ENCODE results near the gene ANK2. TPM values are rescaled to one million over a fixed set of nuclear protein-coding genes. Genes with fewer than 3 reads are reported as not detected.

Gene ANK2
- total and polyA plus RNA-seq, 5 donors from 2014 or later = not detected

- no peak overlapping the region for H3K27ac ChIP-seq (ENCODE audit: insufficient read depth, low read length, poor library complexity, severe bottlenecking)
- H3K27ac Mint-ChIP-seq = no peak overlapping the region
- no peaks in the 10 kb centered on the region for H3K9me3 ChIP-seq (ENCODE audit: control insufficient read depth in 2 of 2, low read length in 2 of 2)
- ATAC-seq (ENCODE audit: low read depth in 2 of 2) = no peak
- no peaks in the 10 kb centered on the region for H3K4me1 ChIP-seq (ENCODE audit: control insufficient read depth, insufficient read depth, low read length, poor library complexity, severe bottlenecking)
- no peaks in the 10 kb centered on the region for H3K36me3 ChIP-seq (ENCODE audit: control insufficient read depth, insufficient read depth, low read length)
- peaks cover 0 to 1% (median 0%) of the 10 kb centered on the region in 7 donors for H3K9me3 Mint-ChIP-seq
- DNase-seq = no peak
- H3K4me3 ChIP-seq (ENCODE audit: low read depth, low read length) = no peak overlapping the region
- H3K36me3 Mint-ChIP-seq = no peaks in the 10 kb centered on the region
- H3K27me3 Mint-ChIP-seq = no peaks in the 10 kb centered on the region
- H3K4me3 Mint-ChIP-seq = no peak overlapping the region
- H3K27me3 ChIP-seq (ENCODE audit: control insufficient read depth, insufficient read depth, low read length) = no peaks in the 10 kb centered on the region
- H3K4me1 Mint-ChIP-seq = no peaks in the 10 kb centered on the region
Observed at GRCh38 chr4:113012122-113012725, 37.2 kb upstream of the ANK2 start.

GRCh38 chr4:113012786-113013185 lies 36.7 kb upstream of the ANK2 start:
- no peaks in the 10 kb centered on the region for H3K4me1 Mint-ChIP-seq
- no peak overlapping the region for H3K4me3 Mint-ChIP-seq
- H3K36me3 ChIP-seq (ENCODE audit: control insufficient read depth, insufficient read depth, low read length) = no peaks in the 10 kb centered on the region
- H3K27me3 Mint-ChIP-seq = no peaks in the 10 kb centered on the region
- no peaks in the 10 kb centered on the region for H3K36me3 Mint-ChIP-seq
- no peak overlapping the region for H3K27ac ChIP-seq (ENCODE audit: insufficient read depth, low read length, poor library complexity, severe bottlenecking)
- DNase-seq (no peak), ATAC-seq (ENCODE audit: low read depth in 2 of 2) (no peak)
- no peaks in the 10 kb centered on the region for H3K4me1 ChIP-seq (ENCODE audit: control insufficient read depth, insufficient read depth, low read length, poor library complexity, severe bottlenecking)
- H3K9me3 ChIP-seq (ENCODE audit: control insufficient read depth in 2 of 2, low read length in 2 of 2) = no peaks in the 10 kb centered on the region
- H3K27ac Mint-ChIP-seq = no peak overlapping the region
- no peak overlapping the region for H3K4me3 ChIP-seq (ENCODE audit: low read depth, low read length)
- no peaks in the 10 kb centered on the region for H3K27me3 ChIP-seq (ENCODE audit: control insufficient read depth, insufficient read depth, low read length)
- H3K9me3 Mint-ChIP-seq = peaks cover 0 to 1% (median 0%) of the 10 kb centered on the region in 7 donors

GRCh38 chr4:113013751-113014150 lies 35.7 kb upstream of the ANK2 start:
- no peaks in the 10 kb centered on the region for H3K36me3 ChIP-seq (ENCODE audit: control insufficient read depth, insufficient read depth, low read length)
- H3K27me3 Mint-ChIP-seq = no peaks in the 10 kb centered on the region
- H3K27me3 ChIP-seq (ENCODE audit: control insufficient read depth, insufficient read depth, low read length) = no peaks in the 10 kb centered on the region
- no peaks in the 10 kb centered on the region for H3K4me1 ChIP-seq (ENCODE audit: control insufficient read depth, insufficient read depth, low read length, poor library complexity, severe bottlenecking)
- H3K9me3 Mint-ChIP-seq = peaks cover 0 to 2% (median 0%) of the 10 kb centered on the region in 7 donors
- no peaks in the 10 kb centered on the region for H3K36me3 Mint-ChIP-seq
- H3K4me3 ChIP-seq (ENCODE audit: low read depth, low read length) = no peak overlapping the region
- no peak for ATAC-seq (ENCODE audit: low read depth in 2 of 2)
- H3K27ac ChIP-seq (ENCODE audit: insufficient read depth, low read length, poor library complexity, severe bottlenecking) = no peak overlapping the region
- no peak overlapping the region for H3K4me3 Mint-ChIP-seq
- no peaks in the 10 kb centered on the region for H3K9me3 ChIP-seq (ENCODE audit: control insufficient read depth in 2 of 2, low read length in 2 of 2)
- H3K4me1 Mint-ChIP-seq = no peaks in the 10 kb centered on the region
- H3K27ac Mint-ChIP-seq = no peak overlapping the region
- DNase-seq = no peak

DNA sequence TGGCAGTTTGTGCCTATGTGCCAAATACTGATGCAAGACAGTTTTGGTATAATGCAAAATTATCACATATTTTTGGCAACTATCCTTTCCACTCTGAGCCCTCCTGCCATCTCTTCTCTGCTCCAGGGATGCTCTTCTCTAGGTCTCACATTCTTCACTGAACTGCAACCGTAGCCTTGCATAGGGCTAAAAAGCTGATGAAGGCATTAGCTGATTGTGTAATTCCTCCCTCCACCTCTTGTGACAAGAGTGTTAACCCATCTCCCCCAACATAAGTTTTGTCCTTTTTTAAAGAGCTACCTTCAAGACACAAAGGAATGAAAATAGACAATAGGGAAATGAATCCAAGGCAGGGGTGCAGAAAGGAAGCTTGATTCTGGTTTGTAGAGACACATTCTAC lies 33.1 kb upstream of the ANK2 start:
- H3K27ac Mint-ChIP-seq = no peak overlapping the region
- Histone ChIP-seq H3K4me1 (ENCODE audit: control insufficient read depth, insufficient read depth, low read length, poor library complexity, severe bottlenecking) (no peaks in the 10 kb centered on the region), H3K36me3 (ENCODE audit: control insufficient read depth, insufficient read depth, low read length) (no peaks in the 10 kb centered on the region), H3K4me3 (ENCODE audit: low read depth, low read length) (no peak overlapping the region), H3K27me3 (ENCODE audit: control insufficient read depth, insufficient read depth, low read length) (no peaks in the 10 kb centered on the region), H3K9me3 (ENCODE audit: control insufficient read depth in 2 of 2, low read length in 2 of 2) (no peaks in the 10 kb centered on the region), H3K27ac (ENCODE audit: insufficient read depth, low read length, poor library complexity, severe bottlenecking) (no peak overlapping the region)
- ATAC-seq (ENCODE audit: low read depth in 2 of 2) = no peak
- no peak overlapping the region for H3K4me3 Mint-ChIP-seq
- H3K4me1 Mint-ChIP-seq = no peaks in the 10 kb centered on the region
- no peaks in the 10 kb centered on the region for H3K36me3 Mint-ChIP-seq
- H3K9me3 Mint-ChIP-seq = peaks cover 0 to 3% (median 0%) of the 10 kb centered on the region in 7 donors
- no peak for DNase-seq
- H3K27me3 Mint-ChIP-seq = no peaks in the 10 kb centered on the region

DNA sequence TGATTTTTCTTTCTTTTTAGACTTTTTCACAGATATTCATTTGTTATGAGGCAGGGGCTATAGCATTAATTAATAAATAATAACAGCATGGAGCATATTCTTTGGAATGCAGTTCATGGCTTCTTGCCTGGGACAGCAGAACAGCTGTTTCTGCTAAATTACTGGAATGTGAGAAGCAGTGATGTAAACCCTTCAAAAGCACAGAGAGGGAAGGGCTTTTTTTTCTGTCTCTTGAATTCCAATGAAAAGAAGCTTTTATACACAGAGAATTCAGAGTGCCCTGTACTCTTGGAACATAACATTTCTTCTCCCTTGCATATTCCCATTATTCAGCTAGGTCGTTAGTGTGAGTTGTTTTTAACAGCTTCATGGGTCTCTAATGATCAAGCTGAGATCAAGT lies 28.5 kb upstream of the ANK2 start:
- Mint-ChIP-seq H3K4me1 (no peaks in the 10 kb centered on the region), H3K4me3 (no peak overlapping the region), H3K27ac (no peak overlapping the region), H3K27me3 (no peaks in the 10 kb centered on the region), H3K36me3 (no peaks in the 10 kb centered on the region), H3K9me3 (peaks cover 0 to 3% (median 0%) of the 10 kb centered on the region in 7 donors)
- no peaks in the 10 kb centered on the region for H3K4me1 ChIP-seq (ENCODE audit: control insufficient read depth, insufficient read depth, low read length, poor library complexity, severe bottlenecking)
- H3K36me3 ChIP-seq (ENCODE audit: control insufficient read depth, insufficient read depth, low read length) = no peaks in the 10 kb centered on the region
- H3K9me3 ChIP-seq (ENCODE audit: control insufficient read depth in 2 of 2, low read length in 2 of 2) = no peaks in the 10 kb centered on the region
- H3K4me3 ChIP-seq (ENCODE audit: low read depth, low read length) = no peak overlapping the region
- no peak for DNase-seq
- ATAC-seq (ENCODE audit: low read depth in 2 of 2) = no peak
- H3K27ac ChIP-seq (ENCODE audit: insufficient read depth, low read length, poor library complexity, severe bottlenecking) = no peak overlapping the region
- H3K27me3 ChIP-seq (ENCODE audit: control insufficient read depth, insufficient read depth, low read length) = no peaks in the 10 kb centered on the region

GRCh38 chr4:113024388-113024787 lies 25.1 kb upstream of the ANK2 start:
- H3K36me3 Mint-ChIP-seq = no peaks in the 10 kb centered on the region
- Histone ChIP-seq H3K9me3 (ENCODE audit: control insufficient read depth in 2 of 2, low read length in 2 of 2) (no peaks in the 10 kb centered on the region), H3K27ac (ENCODE audit: insufficient read depth, low read length, poor library complexity, severe bottlenecking) (no peak overlapping the region), H3K27me3 (ENCODE audit: control insufficient read depth, insufficient read depth, low read length) (no peaks in the 10 kb centered on the region), H3K4me1 (ENCODE audit: control insufficient read depth, insufficient read depth, low read length, poor library complexity, severe bottlenecking) (no peaks in the 10 kb centered on the region), H3K4me3 (ENCODE audit: low read depth, low read length) (no peak overlapping the region), H3K36me3 (ENCODE audit: control insufficient read depth, insufficient read depth, low read length) (no peaks in the 10 kb centered on the region)
- H3K27me3 Mint-ChIP-seq = no peaks in the 10 kb centered on the region
- no peaks in the 10 kb centered on the region for H3K4me1 Mint-ChIP-seq
- H3K27ac Mint-ChIP-seq = no peak overlapping the region
- peaks cover 0 to 2% (median 0%) of the 10 kb centered on the region in 7 donors for H3K9me3 Mint-ChIP-seq
- no peak for ATAC-seq (ENCODE audit: low read depth in 2 of 2)
- no peak overlapping the region for H3K4me3 Mint-ChIP-seq
- no peak for DNase-seq

DNA sequence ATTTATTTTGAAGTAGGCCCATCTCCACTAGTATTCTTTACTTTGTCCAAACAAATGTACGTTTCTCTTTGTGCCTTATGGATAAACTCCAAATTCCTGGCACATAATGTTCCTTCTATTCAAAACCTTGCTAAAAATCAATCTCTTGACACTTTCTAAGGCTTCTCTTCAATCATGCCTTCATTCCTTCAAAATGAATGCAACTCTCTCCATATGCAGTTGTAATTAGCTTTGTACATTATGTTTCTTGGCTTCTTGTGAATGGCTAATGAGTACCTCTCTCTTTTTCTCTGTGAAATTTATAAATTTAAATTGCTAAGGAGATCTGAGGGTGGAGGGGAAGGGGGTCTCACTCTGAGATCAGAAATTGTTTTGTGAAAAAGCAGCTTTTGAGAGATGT lies 24.0 kb upstream of the ANK2 start:
- H3K9me3 Mint-ChIP-seq = peaks cover 0 to 2% (median 0%) of the 10 kb centered on the region in 7 donors
- peaks cover under 1% of the 10 kb centered on the region for H3K27me3 Mint-ChIP-seq
- no peak overlapping the region for H3K27ac ChIP-seq (ENCODE audit: insufficient read depth, low read length, poor library complexity, severe bottlenecking)
- H3K27ac Mint-ChIP-seq = no peak overlapping the region
- no peaks in the 10 kb centered on the region for H3K9me3 ChIP-seq (ENCODE audit: control insufficient read depth in 2 of 2, low read length in 2 of 2)
- no peak for ATAC-seq (ENCODE audit: low read depth in 2 of 2)
- H3K4me1 Mint-ChIP-seq = no peaks in the 10 kb centered on the region
- no peak for DNase-seq
- no peaks in the 10 kb centered on the region for H3K36me3 Mint-ChIP-seq
- H3K4me3 Mint-ChIP-seq = no peak overlapping the region
- no peaks in the 10 kb centered on the region for H3K4me1 ChIP-seq (ENCODE audit: control insufficient read depth, insufficient read depth, low read length, poor library complexity, severe bottlenecking)
- no peak overlapping the region for H3K4me3 ChIP-seq (ENCODE audit: low read depth, low read length)
- H3K27me3 ChIP-seq (ENCODE audit: control insufficient read depth, insufficient read depth, low read length) = no peaks in the 10 kb centered on the region
- no peaks in the 10 kb centered on the region for H3K36me3 ChIP-seq (ENCODE audit: control insufficient read depth, insufficient read depth, low read length)

- no peaks in the 10 kb centered on the region for H3K36me3 Mint-ChIP-seq
- no peaks in the 10 kb centered on the region for H3K27me3 ChIP-seq (ENCODE audit: control insufficient read depth, insufficient read depth, low read length)
- H3K27me3 Mint-ChIP-seq = peaks cover 4% of the 10 kb centered on the region
- no peaks in the 10 kb centered on the region for H3K9me3 ChIP-seq (ENCODE audit: control insufficient read depth in 2 of 2, low read length in 2 of 2)
- H3K4me3 ChIP-seq (ENCODE audit: low read depth, low read length) = no peak overlapping the region
- DNase-seq = no peak
- no peak overlapping the region for H3K27ac Mint-ChIP-seq
- H3K27ac ChIP-seq (ENCODE audit: insufficient read depth, low read length, poor library complexity, severe bottlenecking) = no peak overlapping the region
- no peak for ATAC-seq (ENCODE audit: low read depth in 2 of 2)
- peaks cover 0 to 2% (median 0%) of the 10 kb centered on the region in 7 donors for H3K9me3 Mint-ChIP-seq
- no peaks in the 10 kb centered on the region for H3K4me1 Mint-ChIP-seq
- H3K4me3 Mint-ChIP-seq = no peak overlapping the region
- H3K36me3 ChIP-seq (ENCODE audit: control insufficient read depth, insufficient read depth, low read length) = no peaks in the 10 kb centered on the region
- no peaks in the 10 kb centered on the region for H3K4me1 ChIP-seq (ENCODE audit: control insufficient read depth, insufficient read depth, low read length, poor library complexity, severe bottlenecking)
Observed at GRCh38 chr4:113026556-113026955, 22.9 kb upstream of the ANK2 start.

Data from CD4-positive, CD25-positive, alpha-beta regulatory T cell (primary cell).